PC-3 (cell line): Measurements from ENCODE around the gene NTN1. TPM values are rescaled to one million over a fixed set of nuclear protein-coding genes. Genes with fewer than 3 reads are reported as not detected.

ENCODE experiments used
- ATAC-seq: fragments of 200-7000 bp; cut with Tn5 transposase; 2 replicates; pipeline ENCODE4 v1.9.1; 2020; ENCODE audit warnings: mild to moderate bottlenecking, moderate library complexity
- BruUV-seq: library from RNA; stranded (reverse); fragments of 400-500 nt; replicated peaks from 2 replicates; lab custom pipeline; 2021; lab: Mats Ljungman, UMichigan
- CTCF ChIA-PET: fragments of 300-600 bp; sonication (Branson Sonifier 250); formaldehyde crosslinking; loops from one replicate; lab custom pipeline; 2022; ENCODE audit warnings: antibody characterized with exemption; lab: Charles Lee
- POLR2A ChIA-PET: fragments of 300-600 bp; sonication (Branson Sonifier 250); formaldehyde crosslinking; loops from one replicate; lab custom pipeline; 2022; ENCODE audit warnings: antibody characterized with exemption; ENCODE audit not compliant: unreplicated experiment; lab: Charles Lee
- DNase-seq: peaks from one replicate; pipeline ENCODE4 v3.0.0-alpha.2; 2015
- H2AFZ ChIP-seq: fragments of 300-600 bp; sonication (generic); 2 replicates; pipeline ENCODE4 v1.6.0; 2016; ENCODE audit warnings: antibody characterized with exemption, low read length
- H3F3A ChIP-seq: fragments of 300-600 bp; sonication (generic); one replicate; pipeline ENCODE4 v1.6.0; 2017; ENCODE audit warnings: antibody characterized with exemption, low read length, control low read depth, mild to moderate bottlenecking; ENCODE audit not compliant: unreplicated experiment
- H3K27ac ChIP-seq: fragments of 300-600 bp; sonication (generic); 2 replicates; pipeline ENCODE4 v1.5.1; 2016; ENCODE audit warnings: mild to moderate bottlenecking, low read length
- H3K27me3 ChIP-seq: fragments of 300-600 bp; sonication (generic); 2 replicates; pipeline ENCODE4 v1.6.1; 2016; ENCODE audit warnings: low read length, mixed read lengths
- H3K36me3 ChIP-seq: fragments of 300-600 bp; sonication (generic); 2 replicates; pipeline ENCODE4 v1.6.1; 2016; ENCODE audit warnings: low read depth, mixed run types, low read length, mixed read lengths
- H3K4me1 ChIP-seq: fragments of 300-600 bp; sonication (generic); 2 replicates; pipeline ENCODE4 v1.5.1; 2016; ENCODE audit warnings: low read length; ENCODE audit not compliant: insufficient read depth
- H3K4me2 ChIP-seq: fragments of 300-600 bp; sonication (generic); 2 replicates; pipeline ENCODE4 v1.6.0; 2016; ENCODE audit warnings: low read length
- H3K4me3 ChIP-seq: fragments of 300-600 bp; sonication (generic); 2 replicates; pipeline ENCODE4 v1.5.1; 2016; ENCODE audit warnings: mild to moderate bottlenecking, low read length, mixed read lengths
- H3K79me2 ChIP-seq: fragments of 300-600 bp; sonication (generic); 2 replicates; pipeline ENCODE4 v1.6.1; 2017; ENCODE audit warnings: low read length, mixed read lengths
- H3K9ac ChIP-seq: fragments of 300-600 bp; sonication (generic); 2 replicates; pipeline ENCODE4 v1.6.0; 2016; ENCODE audit warnings: mild to moderate bottlenecking, low read length
- H3K9me2 ChIP-seq: fragments of 300-600 bp; sonication (generic); replicated peaks from 2 replicates; pipeline ENCODE4 v1.6.1; 2016; ENCODE audit warnings: mixed run types, low read length, mixed read lengths
- H3K9me3 ChIP-seq: fragments of 300-600 bp; sonication (generic); 2 replicates; pipeline ENCODE4 v1.6.1; 2016; ENCODE audit warnings: low read length, mixed read lengths
- H4K20me1 ChIP-seq: fragments of 300-600 bp; sonication (generic); 2 replicates; pipeline ENCODE4 v1.6.1; 2016; ENCODE audit warnings: low read length, mixed read lengths
- EZH2 ChIP-seq: fragments of 300-600 bp; sonication (generic); IDR thresholded peaks from one replicate; pipeline ENCODE4 v1.6.1; 2017; ENCODE audit warnings: antibody characterized with exemption, mild to moderate bottlenecking, low read length; ENCODE audit not compliant: unreplicated experiment
- EZH2phosphoT487 ChIP-seq: fragments of 300-600 bp; sonication (generic); IDR thresholded peaks from 2 replicates; pipeline ENCODE4 v1.6.1; 2018; ENCODE audit warnings: mild to moderate bottlenecking, antibody characterized with exemption, low read length, borderline replicate concordance
- intact Hi-C: fragments of 100-400 bp; cut with micrococcal nuclease; formaldehyde crosslinking; loops from 2 replicates; pipeline ENCODE4 v1.9.0; 2023
- total RNA-seq: library from RNA; depleted of rRNA; stranded (reverse); fragments of >200 nt; gene quantifications from 2 replicates; pipeline ENCODE4 v1.2.3, GENCODE V29; 2014
- TF ChIP-seq, protein P1 (sequence below): fragments of 300-600 bp; sonication (generic); conservative IDR thresholded peaks from 2 replicates; pipeline ENCODE4 v1.5.1; 2017; ENCODE audit warnings: antibody characterized with exemption, low read depth, mild to moderate bottlenecking, low read length

Gene NTN1
- total RNA-seq, 1 experiment from 2014 or later, result 0.22 TPM

DNA sequence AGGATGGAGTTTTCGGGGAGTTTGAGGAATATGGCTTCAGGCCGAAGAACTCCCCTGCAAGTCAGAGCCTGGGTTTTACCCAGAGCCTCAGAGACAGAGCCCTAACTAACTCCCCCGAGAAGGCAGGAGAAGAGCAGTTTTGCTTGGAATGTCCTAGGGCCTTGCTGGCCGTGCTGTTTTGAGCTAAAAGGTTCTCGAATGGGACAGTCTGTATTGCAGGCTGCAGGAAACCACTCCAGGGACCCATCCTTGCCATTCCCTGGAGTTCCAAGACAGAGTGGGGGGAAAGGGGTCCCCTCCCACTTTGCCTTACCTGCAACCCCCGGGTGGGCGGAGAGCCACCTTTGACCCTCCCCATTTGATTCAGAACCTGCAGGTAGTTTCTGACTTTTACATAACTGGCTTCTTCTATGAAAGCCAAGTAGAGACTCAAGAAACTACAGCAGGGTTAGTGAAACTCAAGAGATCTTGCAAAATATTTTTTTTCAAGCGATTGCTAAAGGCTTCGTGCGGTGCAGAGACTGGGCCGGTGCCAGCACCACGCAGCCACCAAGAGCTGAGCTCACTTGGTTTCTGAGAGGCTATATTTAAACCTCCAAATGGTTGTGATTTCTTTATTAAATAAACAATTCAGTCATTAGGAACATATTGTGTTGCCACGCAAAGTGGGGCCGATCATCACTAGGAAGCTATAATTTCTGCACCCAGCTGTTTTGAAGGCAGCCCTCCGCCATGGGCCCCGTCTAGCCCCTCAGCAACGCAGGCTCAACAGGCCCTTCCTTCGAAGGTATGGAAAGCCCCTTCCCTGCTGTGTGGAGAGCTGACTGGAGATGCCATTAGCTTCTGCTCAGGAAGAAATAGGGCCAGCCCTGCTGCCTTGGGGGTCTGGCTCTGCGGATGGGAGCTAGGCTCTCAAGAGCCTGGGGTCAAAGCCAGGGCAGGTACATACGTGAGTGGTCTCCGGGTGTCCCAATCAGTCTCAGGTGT, 223.0 kb downstream of the NTN1 start:
- Histone ChIP-seq H3K79me2 (no peaks in the 10 kb centered on the region), H3K27ac (no peak overlapping the region), H3K9ac (no peak overlapping the region), H3K36me3 (no peaks in the 10 kb centered on the region), H3K4me3 (no peak overlapping the region), H4K20me1 (no peaks in the 10 kb centered on the region), H3K4me2 (no peak overlapping the region), H3K9me3 (no peaks in the 10 kb centered on the region), H3F3A (no peaks in the 10 kb centered on the region), H3K4me1 (peaks cover 7% of the 10 kb centered on the region; the same call in 1 of the 2 replicates), H3K9me2 (no peaks in the 10 kb centered on the region), H2AFZ (no peak overlapping the region), H3K27me3 (no peaks in the 10 kb centered on the region)
- DNase-seq (no peak), ATAC-seq (no peak)
- TF ChIP-seq EZH2, result no peak
- CTCF ChIA-PET, result no interaction called here
- intact Hi-C loops, result no loop called here
- no TSS peak for BruUV-seq
- POLR2A ChIA-PET, result no interaction called here

DNA sequence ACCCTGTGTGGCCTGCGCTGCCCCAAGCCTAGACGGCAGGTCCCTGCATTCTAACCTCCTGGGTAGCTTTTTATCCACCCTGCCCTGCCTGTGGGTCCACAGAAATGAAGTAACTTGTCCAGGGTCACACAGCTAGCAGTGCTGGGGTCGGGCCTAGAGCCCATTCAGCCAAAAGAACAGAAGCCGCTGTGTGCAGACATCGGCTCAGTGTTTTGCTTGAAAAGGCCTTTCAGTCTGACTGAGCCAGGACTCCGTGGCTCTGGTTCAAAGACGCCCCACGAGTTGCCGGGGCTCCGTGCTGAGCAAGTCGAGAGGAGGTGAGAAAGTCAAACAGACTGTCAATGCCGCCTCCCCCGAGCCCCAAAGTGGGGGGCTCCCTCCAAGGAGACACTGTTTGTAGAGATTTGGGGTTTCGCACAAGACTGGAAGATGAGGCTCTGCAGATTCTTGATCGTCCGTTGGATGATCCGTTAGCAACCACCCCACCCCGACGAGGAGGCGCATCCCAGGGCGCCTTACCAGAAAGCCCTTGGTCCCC, 226.2 kb downstream of the NTN1 start:
- intact Hi-C loops, result no loop called here
- ATAC-seq, result no peak
- Histone ChIP-seq H3K9me3 (no peaks in the 10 kb centered on the region), H3K79me2 (no peaks in the 10 kb centered on the region), H3K9ac (no peak overlapping the region), H3K27me3 (no peaks in the 10 kb centered on the region), H3K27ac (no peak overlapping the region), H3K4me3 (no peak overlapping the region), H3K4me1 (no peaks in the 10 kb centered on the region), H3K36me3 (no peaks in the 10 kb centered on the region), H3K4me2 (no peak overlapping the region), H2AFZ (no peak overlapping the region), H4K20me1 (no peaks in the 10 kb centered on the region), H3F3A (no peaks in the 10 kb centered on the region), H3K9me2 (no peaks in the 10 kb centered on the region)
- CTCF ChIA-PET, result no interaction called here
- POLR2A ChIA-PET, result no interaction called here
- DNase-seq, result no peak
- BruUV-seq, result no TSS peak
- TF ChIP-seq, protein P1, sequence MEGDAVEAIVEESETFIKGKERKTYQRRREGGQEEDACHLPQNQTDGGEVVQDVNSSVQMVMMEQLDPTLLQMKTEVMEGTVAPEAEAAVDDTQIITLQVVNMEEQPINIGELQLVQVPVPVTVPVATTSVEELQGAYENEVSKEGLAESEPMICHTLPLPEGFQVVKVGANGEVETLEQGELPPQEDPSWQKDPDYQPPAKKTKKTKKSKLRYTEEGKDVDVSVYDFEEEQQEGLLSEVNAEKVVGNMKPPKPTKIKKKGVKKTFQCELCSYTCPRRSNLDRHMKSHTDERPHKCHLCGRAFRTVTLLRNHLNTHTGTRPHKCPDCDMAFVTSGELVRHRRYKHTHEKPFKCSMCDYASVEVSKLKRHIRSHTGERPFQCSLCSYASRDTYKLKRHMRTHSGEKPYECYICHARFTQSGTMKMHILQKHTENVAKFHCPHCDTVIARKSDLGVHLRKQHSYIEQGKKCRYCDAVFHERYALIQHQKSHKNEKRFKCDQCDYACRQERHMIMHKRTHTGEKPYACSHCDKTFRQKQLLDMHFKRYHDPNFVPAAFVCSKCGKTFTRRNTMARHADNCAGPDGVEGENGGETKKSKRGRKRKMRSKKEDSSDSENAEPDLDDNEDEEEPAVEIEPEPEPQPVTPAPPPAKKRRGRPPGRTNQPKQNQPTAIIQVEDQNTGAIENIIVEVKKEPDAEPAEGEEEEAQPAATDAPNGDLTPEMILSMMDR, result no peak
- TF ChIP-seq EZH2phosphoT487, result no peak
- TF ChIP-seq EZH2, result no peak

DNA sequence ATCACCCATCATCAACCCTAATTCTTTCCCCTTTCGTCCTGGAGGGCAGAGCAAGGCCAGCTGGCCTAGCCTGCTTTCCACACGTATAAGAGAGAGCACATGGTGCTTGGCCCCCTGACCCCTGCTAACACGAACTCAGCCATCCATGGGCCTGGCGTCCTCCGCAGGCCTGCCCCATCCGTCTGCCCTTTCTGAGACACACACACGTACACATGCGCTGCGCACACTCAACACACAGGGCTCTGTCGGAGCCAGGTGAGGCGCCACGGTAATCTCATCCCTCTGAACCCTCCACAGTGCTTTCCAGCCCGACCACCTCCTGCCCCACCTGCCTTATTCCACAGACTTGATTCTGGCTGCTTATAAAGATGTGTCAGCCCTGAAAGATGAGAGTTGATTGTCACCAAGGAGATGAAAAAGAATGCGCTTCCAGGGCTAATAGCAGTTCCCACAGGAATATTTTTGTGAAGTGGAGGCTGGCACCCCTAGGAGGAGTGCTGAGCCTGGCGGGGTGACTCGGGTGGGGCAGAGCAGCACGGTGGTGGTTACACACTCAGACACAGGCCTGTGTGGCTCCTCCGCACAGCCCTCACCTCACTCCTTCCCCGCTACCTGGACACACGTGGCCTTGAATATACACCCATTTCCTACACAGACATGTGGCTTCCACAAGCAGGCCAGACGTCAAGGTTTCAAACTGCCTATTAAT, 228.1 kb downstream of the NTN1 start:
- Histone ChIP-seq H2AFZ (no peak overlapping the region), H3K4me1 (no peaks in the 10 kb centered on the region), H3K4me2 (no peak overlapping the region), H3K79me2 (no peaks in the 10 kb centered on the region), H3K4me3 (no peak overlapping the region), H3K27me3 (no peaks in the 10 kb centered on the region), H3F3A (no peaks in the 10 kb centered on the region), H3K27ac (no peak overlapping the region), H3K9me3 (no peaks in the 10 kb centered on the region), H3K36me3 (no peaks in the 10 kb centered on the region), H3K9me2 (no peaks in the 10 kb centered on the region), H4K20me1 (no peaks in the 10 kb centered on the region), H3K9ac (no peak overlapping the region)
- DNase-seq (no peak), ATAC-seq (no peak)
- ChIA-PET POLR2A (no interaction called here), CTCF (interaction anchor here (0.6 kb wide), 1 partner anchor 276 kb away, joined by 5 read pairs; no protein-coding TSS in a partner anchor)
- intact Hi-C loops, result no loop called here
- no TSS peak for BruUV-seq
- TF ChIP-seq, protein P1, result no peak
- TF ChIP-seq EZH2 (no peak), EZH2phosphoT487 (no peak)
